ENCODE results near the gene ADAMTS17. TPM values are rescaled to one million over a fixed set of nuclear protein-coding genes. Genes with fewer than 3 reads are reported as not detected.

ADAMTS17 gene
- total RNA-seq, 1 donor from 2014 or later = 1.5 TPM

DNA sequence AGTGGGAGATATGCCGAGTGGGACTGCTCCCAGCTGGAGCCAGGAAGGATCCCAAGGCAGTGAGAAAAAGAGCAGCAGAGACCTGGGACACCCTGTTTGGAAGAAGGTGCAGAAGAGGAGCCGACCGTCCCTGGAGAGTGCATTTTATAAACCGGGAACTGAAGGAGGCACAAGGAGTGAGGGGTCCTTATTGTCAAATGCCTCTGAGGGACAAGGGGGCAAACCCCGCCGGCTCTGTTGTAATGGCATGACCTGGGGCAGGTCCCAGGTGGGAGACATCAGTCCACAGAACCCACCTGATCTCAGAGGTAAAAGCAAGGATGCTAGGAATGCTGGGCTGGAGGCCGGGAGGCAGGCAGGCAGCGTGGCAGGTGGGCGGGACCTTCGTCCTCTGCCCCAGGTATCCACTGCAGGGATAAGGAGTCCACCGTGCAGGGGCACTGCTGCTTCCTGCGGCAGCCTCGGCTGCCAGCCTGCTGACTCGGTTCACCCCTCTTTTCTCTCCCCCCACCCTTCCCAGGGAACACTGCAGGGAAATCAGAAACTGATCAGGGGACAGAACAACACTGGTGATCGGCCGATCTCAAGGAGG, 26.9 kb downstream of the ADAMTS17 start:
- Histone ChIP-seq H3K79me2 (ENCODE audit: low read depth) (no peaks in the 10 kb centered on the region), H2AFZ (replicated peaks) (no peak overlapping the region), H3K36me3 (no peaks in the 10 kb centered on the region), H4K20me1 (ENCODE audit: low read depth) (no peaks in the 10 kb centered on the region), H3K27me3 (no peaks in the 10 kb centered on the region), H3F3A (ENCODE audit: low read depth) (no peaks in the 10 kb centered on the region), H3K9ac (no peak overlapping the region), H3K4me1 (peaks cover 14% of the 10 kb centered on the region), H3K27ac (no peak overlapping the region), H3K9me3 (ENCODE audit: low read depth) (peaks cover 11% of the 10 kb centered on the region), H3K4me3 (no peak overlapping the region), H3K4me2 (no peak overlapping the region)
- peaks cover 2% of the 10 kb centered on the region for H3K27me3 Mint-ChIP-seq (ENCODE audit: insufficient read depth, low read depth)
- no peak overlapping the region for H3K4me3 Mint-ChIP-seq
- no peak for TF ChIP-seq EZH2phosphoT487 (IDR thresholded peaks at IDR 0.05)
- no peak for TF ChIP-seq EZH2 (IDR thresholded peaks at IDR 0.05)
- TF ChIP-seq CTCF (IDR thresholded peaks at IDR 0.05) = no peak
- no peaks in the 10 kb centered on the region for H3K36me3 Mint-ChIP-seq
- H3K4me1 Mint-ChIP-seq = peaks cover 13% of the 10 kb centered on the region
- H3K27ac Mint-ChIP-seq = no peak overlapping the region
- no peak for DNase-seq (ENCODE audit: low spot score)
- H3K9me3 Mint-ChIP-seq = peaks cover 8% of the 10 kb centered on the region

DNA sequence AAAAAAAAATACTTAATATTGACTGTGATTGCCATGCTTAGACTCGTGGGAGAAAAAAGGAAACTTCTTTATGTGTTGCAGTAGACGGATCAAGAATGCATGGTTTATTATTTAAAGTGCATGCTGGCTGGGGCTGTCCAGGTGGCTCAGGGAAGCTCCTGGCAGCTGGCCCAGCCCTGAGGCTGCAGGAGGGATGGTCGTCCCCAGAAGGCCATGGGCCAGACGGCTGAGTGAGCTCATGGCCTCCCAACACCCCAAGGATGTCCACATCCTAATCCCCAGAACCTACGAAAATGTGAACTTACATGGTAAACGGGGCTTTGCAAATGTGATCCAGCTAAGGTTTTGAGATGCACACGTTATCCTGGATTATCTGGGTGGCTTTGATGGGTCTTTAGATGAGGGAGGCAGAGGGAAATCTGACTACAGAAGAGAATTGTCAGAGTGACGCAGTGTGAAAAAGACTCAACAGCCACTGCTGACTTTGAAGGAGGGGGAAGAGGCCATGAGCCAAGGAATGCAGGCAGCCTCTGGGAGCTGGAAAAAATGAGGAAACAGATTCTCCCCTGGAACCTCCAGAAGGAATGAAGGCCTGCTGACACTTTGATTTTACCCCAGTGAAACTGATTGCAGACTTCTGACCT, 29.8 kb downstream of the ADAMTS17 start:
- H3K4me3 ChIP-seq = no peak overlapping the region
- no peaks in the 10 kb centered on the region for H3K36me3 ChIP-seq
- H3K9ac ChIP-seq = no peak overlapping the region
- DNase-seq (ENCODE audit: low spot score) = no peak
- TF ChIP-seq CTCF (IDR thresholded peaks at IDR 0.05) = no peak
- no peak for TF ChIP-seq EZH2phosphoT487 (IDR thresholded peaks at IDR 0.05)
- no peak for TF ChIP-seq EZH2 (IDR thresholded peaks at IDR 0.05)
- Mint-ChIP-seq H3K27me3 (ENCODE audit: insufficient read depth, low read depth) (no peaks in the 10 kb centered on the region), H3K27ac (no peak overlapping the region), H3K9me3 (peaks cover 10% of the 10 kb centered on the region), H3K4me3 (no peak overlapping the region), H3K4me1 (peaks cover 28% of the 10 kb centered on the region), H3K36me3 (no peaks in the 10 kb centered on the region)
- no peak overlapping the region for H3K4me2 ChIP-seq
- no peaks in the 10 kb centered on the region for H3K79me2 ChIP-seq (ENCODE audit: low read depth)
- no peak overlapping the region for H2AFZ ChIP-seq (replicated peaks)
- H3K27me3 ChIP-seq = no peaks in the 10 kb centered on the region
- H3K9me3 ChIP-seq (ENCODE audit: low read depth) = peaks cover 11% of the 10 kb centered on the region
- H3F3A ChIP-seq (ENCODE audit: low read depth) = no peaks in the 10 kb centered on the region
- peaks cover 17% of the 10 kb centered on the region for H3K4me1 ChIP-seq
- no peaks in the 10 kb centered on the region for H4K20me1 ChIP-seq (ENCODE audit: low read depth)
- H3K27ac ChIP-seq = no peak overlapping the region

- Histone ChIP-seq H2AFZ (replicated peaks) (no peak overlapping the region), H3K4me1 (peaks cover 17% of the 10 kb centered on the region), H3K4me3 (no peak overlapping the region), H3K9me3 (ENCODE audit: low read depth) (peaks cover 11% of the 10 kb centered on the region), H3K27me3 (no peaks in the 10 kb centered on the region), H3K36me3 (no peaks in the 10 kb centered on the region), H3K9ac (no peak overlapping the region), H3K4me2 (no peak overlapping the region), H3K27ac (no peak overlapping the region), H3K79me2 (ENCODE audit: low read depth) (no peaks in the 10 kb centered on the region), H4K20me1 (ENCODE audit: low read depth) (no peaks in the 10 kb centered on the region), H3F3A (ENCODE audit: low read depth) (no peaks in the 10 kb centered on the region)
- Mint-ChIP-seq H3K9me3 (peaks cover 13% of the 10 kb centered on the region), H3K27ac (no peak overlapping the region), H3K36me3 (no peaks in the 10 kb centered on the region), H3K4me3 (no peak overlapping the region), H3K4me1 (peaks cover 28% of the 10 kb centered on the region), H3K27me3 (ENCODE audit: insufficient read depth, low read depth) (no peaks in the 10 kb centered on the region)
- no peak for TF ChIP-seq CTCF (IDR thresholded peaks at IDR 0.05)
- TF ChIP-seq EZH2 (IDR thresholded peaks at IDR 0.05) = no peak
- no peak for TF ChIP-seq EZH2phosphoT487 (IDR thresholded peaks at IDR 0.05)
- DNase-seq (ENCODE audit: low spot score) = no peak
These were observed 30.6 kb downstream of the ADAMTS17 start for GRCh38 chr15:100311154-100311625.

Measured in neural progenitor cell (in vitro differentiated cells).